Left kidney (tissue), 2 donors: ENCODE data around the gene TSC2. TPM values are rescaled to one million over a fixed set of nuclear protein-coding genes. Genes with fewer than 3 reads are reported as not detected.
A peak's percentile ranks its signal among the peaks of the same experiment; 100 is the strongest.
"Not testable (repeated sequence)": the region's sequence is repeated elsewhere in the genome, so short reads cannot be mapped to it uniquely, and the experiment has no call there.

Experiments
- DNase-seq: peaks from one replicate; pipeline ENCODE4 v3.0.0-alpha.2; 2013
- polyA plus RNA-seq: library from polyadenylated mRNA; unstranded; fragments of 120-200 nt; gene quantifications from one replicate; pipeline ENCODE4 v1.2.1, GENCODE V29; 2013; ENCODE audit not compliant: insufficient read length

The TSC2 gene
- polyA plus RNA-seq, 1 donor = 165 TPM

- no peak for DNase-seq
Measured at GRCh38 chr16:2084895-2085625, 37.3 kb downstream of the TSC2 start.

- DNase-seq = no peak
Measured at GRCh38 chr16:2085669-2086068, 37.9 kb downstream of the TSC2 start.

- no peak for DNase-seq
Measured at GRCh38 chr16:2086106-2086742, 38.4 kb downstream of the TSC2 start.

- DNase-seq = no peak
Measured at GRCh38 chr16:2086812-2087747, 39.3 kb downstream of the TSC2 start.

GRCh38 chr16:2087748-2088631 lies 40.2 kb downstream of the TSC2 start:
- no peak for DNase-seq

GRCh38 chr16:2088759-2089358 lies 41.1 kb downstream of the TSC2 start:
- DNase-seq = no peak

GRCh38 chr16:2089706-2090480 lies 42.1 kb downstream of the TSC2 start:
- no peak for DNase-seq

- DNase-seq = no peak
Measured at GRCh38 chr16:2090481-2090776, 42.6 kb downstream of the TSC2 start.

DNA sequence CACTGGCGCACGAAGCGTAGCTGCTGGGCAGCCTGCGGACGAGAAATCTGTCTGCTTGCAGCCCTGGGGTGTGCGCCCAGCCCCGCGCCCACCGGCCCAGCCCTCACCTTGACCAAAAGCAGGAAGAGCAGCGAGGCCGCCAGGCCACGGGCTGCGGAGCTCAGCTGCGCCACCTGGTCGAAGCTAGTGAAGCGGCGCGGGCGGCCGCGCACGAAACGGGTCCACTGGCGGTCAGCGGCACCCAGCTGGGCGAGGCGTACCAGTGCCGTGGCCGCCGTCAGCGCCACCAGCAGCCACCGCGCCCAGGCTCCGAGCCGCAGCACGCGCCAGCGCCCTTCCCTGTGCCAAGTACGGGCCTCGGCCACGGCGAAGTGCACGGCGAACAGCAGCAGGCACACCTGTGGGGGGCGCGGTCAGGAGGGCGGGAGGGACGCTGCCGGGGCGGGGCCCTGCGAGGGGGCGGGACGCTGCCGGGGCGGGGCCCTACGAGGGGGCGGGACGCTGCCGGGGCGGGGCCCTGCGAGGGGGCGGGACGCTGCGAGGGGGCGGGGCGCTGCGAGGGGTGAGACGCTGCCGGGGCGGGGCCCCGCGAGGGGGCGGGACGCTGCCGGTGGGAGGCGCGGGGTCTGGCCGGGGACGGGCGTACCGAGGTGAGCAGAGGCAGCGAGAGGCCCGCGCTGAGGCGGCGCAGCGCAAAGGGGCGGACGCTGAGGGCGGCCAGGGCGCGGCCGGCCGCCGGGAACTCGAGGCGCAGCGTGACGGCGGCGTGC lies 43.2 kb downstream of the TSC2 start:
- DNase-seq = peak; percentile 66

- no peak for DNase-seq
Measured at GRCh38 chr16:2091547-2092255, 43.9 kb downstream of the TSC2 start.

DNA sequence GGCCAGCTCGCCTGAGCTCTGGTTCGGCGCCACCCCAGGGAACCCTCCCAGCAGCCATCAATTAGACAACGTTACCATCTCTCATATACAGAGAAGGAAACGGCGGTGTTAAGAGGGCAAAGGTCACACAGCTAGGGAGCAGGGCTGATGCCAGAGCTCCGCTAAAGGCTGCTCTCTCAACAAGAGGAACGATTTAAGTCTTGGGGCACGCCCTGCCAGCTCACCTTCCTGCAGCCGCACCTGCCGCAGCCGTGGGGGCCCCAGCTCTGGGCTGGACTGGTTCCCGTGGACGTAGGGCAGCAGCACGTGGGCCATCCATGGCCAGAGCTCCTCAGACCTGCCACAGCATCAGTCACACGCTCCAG lies 44.5 kb downstream of the TSC2 start:
- DNase-seq = no peak

DNA sequence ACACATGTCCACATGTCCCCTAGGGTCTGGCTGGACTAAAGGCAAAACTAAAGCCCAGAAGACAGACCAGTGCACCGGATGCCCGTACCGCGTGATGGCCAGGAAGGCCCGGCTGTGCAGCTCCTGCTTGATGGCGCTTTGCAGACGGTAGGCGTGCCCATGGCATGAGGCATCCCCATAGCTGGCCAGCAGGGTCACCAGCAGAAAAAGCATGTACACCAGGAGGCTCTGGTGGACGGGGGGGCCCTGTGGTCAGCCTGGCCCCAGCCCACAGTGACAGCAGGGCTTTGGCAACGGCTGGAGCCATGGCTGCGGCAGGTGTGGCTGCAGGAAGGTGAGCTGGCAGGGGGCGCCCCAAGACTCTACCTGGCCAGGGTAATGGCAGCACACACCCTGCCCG lies 45.1 kb downstream of the TSC2 start:
- no peak for DNase-seq

DNA sequence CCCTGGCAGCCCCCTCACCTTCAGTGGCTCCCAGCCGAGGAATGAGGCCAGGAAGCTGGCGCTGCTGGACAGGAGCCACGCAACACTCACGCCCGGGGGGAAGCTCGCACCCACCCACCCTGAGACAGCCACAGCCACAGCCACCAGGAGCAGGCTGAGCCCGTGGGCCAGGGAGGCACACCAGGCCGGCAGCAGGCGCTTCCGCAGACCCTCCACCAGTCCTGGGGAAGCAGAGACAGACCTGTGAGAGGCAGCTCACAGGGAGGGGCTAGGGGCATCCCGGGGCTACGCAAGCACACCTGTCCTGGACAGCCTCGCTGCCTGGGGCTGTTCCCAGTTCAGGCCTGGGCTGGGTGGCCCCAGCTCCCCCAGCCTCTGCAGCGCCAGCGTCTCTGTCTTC lies 46.0 kb downstream of the TSC2 start:
- no peak for DNase-seq

DNA sequence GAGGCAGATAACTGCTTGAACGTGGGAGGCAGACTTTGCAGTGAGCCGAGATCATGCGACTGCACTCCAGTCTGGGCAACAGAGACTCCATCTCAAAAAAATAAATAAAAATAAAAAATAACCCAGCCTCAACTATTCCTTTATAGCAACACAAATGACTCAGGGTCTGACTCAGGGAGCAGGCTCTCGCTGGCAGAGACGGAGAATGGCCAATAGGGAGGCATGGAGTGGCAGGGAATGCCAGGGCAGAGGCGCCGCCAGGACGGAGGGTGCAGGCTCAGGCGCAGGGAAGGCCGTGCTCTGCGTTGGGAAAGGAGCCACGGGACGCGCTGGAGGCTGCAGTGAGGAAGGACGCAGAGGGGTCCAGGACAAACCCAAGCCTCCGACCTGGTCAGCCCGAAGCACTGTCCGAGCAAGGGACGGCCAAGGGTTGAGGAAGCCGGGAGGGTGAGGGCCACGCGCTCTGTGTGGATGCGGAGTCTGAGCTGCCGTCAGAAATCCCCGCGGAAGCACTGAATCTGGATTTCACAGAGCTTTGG lies 47.6 kb downstream of the TSC2 start:
- DNase-seq = no peak

DNA sequence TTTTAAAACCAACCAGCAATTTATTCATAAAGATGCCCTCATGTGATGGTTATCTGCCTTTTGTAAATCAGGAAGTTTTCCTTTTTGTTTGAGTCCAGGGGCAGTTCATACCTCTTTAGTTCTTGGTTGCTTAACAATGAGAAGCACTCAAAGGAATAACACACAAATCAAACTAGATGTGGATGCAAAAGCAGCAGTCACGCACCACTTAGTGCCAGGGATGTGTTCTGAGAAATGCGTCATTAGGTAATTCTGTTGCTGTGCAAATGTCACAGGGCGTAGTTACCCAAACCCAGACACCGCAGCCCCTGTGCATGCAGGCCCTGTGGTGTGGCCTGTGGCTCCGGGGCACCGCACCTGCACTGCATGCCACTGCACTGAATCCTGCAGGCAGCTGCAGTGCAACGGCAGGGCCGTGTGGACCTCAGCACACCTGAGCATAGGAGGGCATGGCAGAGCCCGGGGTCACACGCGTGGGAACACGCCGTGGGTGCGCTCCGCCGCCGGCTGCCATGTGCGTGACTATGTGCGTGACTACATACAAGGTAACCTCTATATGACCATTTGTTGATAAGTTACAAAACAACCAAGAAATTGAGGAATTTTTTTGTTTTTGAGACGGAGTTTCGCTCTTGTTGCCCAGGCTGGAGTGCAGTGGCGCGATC lies 48.3 kb downstream of the TSC2 start:
- no peak for DNase-seq

DNA sequence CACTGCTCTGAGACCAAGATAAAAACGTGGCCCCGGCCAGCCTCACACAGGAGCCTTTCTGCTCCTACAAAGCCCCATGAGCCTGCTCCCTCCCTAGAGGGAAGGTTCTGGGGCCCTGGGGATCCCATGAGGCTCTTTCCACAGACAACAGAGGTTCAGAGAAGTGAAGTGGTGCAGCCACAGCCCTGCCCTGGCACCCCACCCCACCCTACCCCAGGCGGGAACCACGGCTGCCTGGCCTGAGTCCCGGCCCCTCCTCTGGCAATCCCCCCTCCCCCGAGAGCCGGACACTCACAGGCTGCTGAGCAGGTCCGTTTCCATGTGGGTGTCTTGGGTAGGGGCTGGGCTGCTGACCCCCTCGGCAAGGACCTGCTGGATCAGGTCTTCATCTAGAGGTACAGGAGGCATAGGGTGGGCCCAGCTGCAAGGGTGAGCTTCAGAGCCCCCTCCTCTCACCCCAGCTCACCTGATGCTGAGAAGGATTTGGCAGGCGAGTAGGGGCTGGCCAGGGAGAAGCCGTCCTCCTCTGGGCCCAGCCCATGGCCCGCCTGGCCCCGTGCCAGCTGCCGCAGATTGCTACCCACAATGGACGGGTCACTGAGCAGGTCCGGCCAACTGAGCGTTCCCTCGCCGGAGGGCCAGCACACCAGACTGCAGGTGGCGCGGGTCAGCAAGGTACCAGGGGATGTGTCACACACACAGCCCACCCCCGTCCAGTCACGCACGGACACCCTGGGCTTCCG lies 49.2 kb downstream of the TSC2 start:
- DNase-seq = no peak

- not testable (repeated sequence) for DNase-seq
Measured at GRCh38 chr16:2097689-2098088, 49.9 kb downstream of the TSC2 start.

DNA sequence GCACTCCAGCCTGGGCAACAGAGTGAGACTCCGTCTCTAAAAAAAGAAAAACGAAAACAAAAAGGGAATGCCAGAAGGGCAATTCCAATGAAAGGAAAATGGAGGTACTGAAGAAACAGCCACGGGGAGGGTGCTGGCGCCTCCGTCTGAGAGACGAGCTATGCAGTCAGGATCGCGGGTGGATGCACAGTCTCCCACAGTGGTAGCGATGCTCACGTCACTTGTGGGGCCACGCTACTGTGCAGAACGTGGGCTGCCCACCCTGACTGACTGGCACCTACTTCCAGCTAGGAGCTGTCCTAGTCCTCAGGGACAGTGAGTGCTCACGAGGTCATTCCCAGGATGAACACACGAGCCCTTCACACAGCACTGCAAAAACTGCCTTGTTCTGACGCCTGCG lies 53.8 kb downstream of the TSC2 start:
- not testable (repeated sequence) for DNase-seq
